HG03378 (cell line): ENCODE measurements around the gene INPP5D.
A peak's percentile ranks its signal among the peaks of the same experiment; 100 is the strongest.
"Not testable (repeated sequence)": the region's sequence is repeated elsewhere in the genome, so short reads cannot be mapped to it uniquely, and the experiment has no call there.

Experiments used
- ATAC-seq: cut with Tn5 transposase; IDR thresholded peaks from one replicate; pipeline ENCODE4 v1.9.1; 2021; ENCODE audit warnings: mild to moderate bottlenecking, moderate library complexity; ENCODE audit not compliant: unreplicated experiment

INPP5D gene

DNA sequence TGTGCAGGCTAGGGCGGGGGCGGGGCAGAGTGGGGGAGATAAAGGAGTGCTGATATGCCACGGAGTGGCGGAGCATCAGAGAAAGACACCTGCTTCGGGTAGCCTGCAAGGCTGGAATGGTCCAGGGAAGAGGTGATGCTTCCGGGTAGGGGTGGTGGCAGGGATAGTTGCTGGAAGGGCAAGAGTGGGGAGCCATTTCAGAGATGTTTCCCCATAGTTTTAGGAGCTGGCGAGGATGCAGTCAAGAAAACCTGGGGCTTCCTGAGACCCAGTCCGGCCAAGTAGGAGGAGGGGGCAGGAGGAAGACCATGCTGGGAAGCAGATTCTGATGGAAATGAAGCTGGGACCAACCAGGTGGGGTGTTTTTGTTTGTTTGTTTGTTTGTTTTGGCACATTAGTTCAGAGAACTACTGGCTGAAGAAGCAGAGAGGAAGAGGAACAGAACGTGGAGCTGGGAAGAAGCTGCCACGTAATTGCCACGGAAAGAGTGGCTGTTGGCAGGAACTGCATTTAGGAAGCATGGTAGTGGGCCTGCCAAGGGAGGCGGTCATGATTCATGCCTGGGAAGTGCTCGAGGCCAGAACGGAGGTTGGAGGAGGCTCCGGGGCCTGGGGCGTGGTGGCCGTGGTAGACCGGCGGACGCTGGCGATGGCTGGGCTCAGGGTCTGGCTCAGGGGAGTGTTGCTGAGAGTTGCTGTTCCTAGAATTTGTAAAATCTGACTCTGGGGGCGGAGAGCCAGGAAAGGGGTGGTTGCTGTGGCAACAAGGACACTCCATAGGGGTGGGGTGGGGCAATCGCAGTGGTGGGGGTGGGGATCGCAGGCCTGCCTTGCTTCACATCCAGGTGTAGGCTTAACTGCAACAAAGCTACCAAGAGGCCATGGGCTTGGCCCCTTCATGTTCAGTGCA lies 8.6 kb upstream of the INPP5D start:
- ATAC-seq: no peak

GRCh38 chr2:233052517-233052916 lies 7.6 kb upstream of the INPP5D start:
- ATAC-seq: not testable (repeated sequence)

- ATAC-seq: no peak
Observed at GRCh38 chr2:233053928-233054784, 6.0 kb upstream of the INPP5D start.

DNA sequence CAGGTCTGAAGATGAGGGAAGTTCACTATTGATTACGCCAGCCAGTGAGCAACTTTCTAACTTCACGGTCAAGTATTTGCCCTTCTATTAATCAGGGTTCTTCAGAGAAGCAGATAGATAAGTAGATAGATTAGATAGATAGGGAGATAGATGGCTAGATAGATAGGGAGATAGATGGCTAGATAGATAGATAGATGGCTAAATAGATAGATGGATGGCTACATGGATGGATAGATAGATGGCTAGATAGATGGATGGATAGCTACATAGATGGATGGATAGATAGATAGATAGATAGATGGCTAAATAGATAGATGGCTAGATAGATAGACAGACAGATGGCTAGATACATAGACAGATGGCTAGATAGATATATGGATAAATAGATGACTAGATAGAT lies 4.8 kb upstream of the INPP5D start:
- ATAC-seq: no peak

DNA sequence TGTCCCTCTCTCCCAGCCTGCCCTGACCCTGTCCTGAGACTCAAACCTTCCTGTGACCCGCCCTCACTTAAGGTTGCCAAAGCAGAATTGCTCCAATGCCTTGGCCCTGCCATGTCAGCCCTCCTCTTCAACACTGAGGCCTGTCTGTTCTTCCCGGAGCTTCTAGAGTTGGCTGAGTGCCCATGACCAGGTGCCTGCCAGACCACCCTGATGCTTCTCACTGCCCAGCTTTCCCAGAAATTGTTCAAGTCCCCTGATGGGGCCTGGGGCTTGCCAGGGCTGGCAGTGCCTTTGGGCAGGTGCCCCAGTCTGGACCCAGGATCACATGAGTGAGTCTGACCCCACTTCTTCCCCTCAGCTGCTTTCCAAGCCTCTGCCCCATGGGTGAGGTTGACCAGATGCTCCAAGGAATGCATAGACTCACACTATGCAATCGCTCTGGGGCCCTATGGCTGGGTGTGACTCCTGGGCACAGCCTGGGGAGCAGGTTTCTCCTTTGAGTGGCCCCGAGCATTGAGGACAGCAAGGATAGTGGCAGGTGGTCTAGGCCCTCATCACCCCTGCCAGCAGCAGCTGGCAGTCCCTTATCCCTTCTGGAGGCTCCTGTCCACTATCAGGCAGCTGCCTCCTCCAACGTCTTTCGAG lies 3.1 kb upstream of the INPP5D start:
- ATAC-seq: no peak

GRCh38 chr2:233058717-233059546 lies 1.2 kb upstream of the INPP5D start:
- ATAC-seq: no peak

GRCh38 chr2:233059547-233059796 lies 670 bp upstream of the INPP5D start:
- no peak for ATAC-seq

GRCh38 chr2:233060501-233060979 lies 398 bp downstream of the INPP5D start:
- ATAC-seq: no peak

DNA sequence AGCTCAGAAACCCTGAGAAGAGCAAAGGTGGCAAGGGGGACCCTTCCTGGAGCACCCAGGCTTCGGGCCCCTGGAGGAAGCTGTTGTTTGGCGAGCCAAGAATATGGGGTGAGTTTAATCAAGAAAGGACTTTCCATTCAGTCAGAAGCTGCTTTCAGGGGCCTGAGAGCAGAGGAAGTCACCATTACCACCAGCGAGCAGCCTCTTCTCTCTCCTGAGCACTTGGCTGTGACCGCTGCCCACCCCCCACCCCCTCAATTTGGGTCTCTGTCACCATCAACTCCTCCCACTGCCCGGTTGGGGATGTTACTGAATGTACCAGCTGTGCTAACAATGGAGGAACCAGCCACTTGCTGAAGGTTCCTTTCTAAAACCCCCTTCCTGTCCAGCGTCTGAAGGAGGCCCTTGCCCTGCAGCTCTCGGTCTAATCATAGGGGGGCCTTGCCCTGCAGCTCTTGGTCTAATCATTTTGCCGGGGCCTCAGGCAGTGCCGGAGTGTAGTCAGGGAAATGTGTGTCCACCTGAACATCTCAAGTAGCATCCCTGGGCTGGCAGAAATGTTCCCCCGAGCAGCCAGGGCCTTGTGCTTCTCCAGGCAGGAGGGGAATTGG lies 943 bp downstream of the INPP5D start:
- no peak for ATAC-seq

GRCh38 chr2:233061591-233062450 lies 1.7 kb downstream of the INPP5D start:
- ATAC-seq: no peak

DNA sequence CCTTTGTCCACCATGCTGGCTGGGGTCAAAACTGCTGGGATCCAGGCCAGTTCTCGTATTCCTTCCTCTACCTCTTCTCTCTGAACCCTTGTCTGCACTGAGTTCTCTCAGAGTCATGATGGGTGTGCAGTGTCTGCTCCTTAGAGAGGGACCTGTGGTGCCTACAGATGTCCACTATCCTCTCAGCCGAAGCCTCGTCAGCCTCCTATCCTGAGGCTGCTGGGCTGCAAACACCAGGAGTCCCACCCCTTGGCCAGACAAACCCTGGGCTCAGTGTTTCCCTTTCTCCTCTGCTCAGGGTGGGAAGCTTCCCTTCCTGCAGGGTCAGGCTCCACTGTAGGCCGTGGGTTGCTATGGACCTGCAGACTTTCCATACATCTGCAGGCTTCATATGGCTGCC lies 2.3 kb downstream of the INPP5D start:
- ATAC-seq: no peak

DNA sequence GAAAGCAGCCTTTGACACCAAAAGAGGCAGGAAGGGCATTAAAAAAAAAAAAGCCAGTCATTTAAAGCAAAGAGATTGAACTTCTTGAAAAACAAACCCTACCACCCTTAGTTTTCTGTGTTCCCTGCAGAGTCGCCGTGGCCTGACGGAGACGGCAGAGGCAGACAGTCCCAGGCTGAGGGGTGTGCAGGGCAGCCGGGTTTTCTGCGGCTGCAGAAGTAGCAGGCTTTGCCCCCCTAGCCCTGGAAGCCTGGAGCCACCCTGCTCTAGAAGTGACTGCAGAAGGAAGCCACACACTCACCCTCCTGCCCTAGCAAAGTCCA lies 2.8 kb downstream of the INPP5D start:
- ATAC-seq: no peak

DNA sequence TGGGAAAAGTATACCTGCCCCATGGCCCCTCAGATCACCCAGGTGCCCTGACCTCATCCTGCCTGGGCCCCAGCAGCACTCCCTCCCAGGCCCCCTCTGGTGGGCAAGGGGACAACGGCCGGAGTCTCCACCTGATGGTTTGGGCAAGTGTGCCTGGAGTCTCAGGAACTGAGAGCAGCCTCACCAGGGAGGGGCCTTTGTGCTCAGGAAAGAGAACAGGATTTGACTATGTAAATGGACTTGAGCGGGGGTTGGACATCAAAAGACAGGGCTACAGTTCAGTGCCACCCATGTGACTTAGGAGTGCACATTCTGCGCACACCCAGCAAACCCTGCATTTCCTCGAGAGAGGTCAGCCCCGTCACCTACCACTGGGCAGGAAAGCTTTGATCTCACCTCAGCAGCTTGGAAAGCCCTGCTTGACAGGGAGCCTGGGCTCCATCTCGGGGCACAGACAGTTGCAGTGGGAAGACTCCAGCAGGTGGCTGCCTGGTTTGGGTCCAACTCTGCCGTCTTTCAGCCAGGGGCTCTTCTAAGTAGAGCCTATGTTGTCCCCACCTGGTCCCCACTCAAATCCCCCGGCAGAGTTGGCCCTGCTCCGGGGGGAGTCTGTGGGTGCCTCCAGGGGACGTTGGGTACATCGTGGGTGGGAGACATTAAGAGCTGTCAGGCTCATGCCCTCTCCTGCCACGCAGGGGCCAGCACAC lies 3.3 kb downstream of the INPP5D start:
- ATAC-seq: peak; percentile 43

DNA sequence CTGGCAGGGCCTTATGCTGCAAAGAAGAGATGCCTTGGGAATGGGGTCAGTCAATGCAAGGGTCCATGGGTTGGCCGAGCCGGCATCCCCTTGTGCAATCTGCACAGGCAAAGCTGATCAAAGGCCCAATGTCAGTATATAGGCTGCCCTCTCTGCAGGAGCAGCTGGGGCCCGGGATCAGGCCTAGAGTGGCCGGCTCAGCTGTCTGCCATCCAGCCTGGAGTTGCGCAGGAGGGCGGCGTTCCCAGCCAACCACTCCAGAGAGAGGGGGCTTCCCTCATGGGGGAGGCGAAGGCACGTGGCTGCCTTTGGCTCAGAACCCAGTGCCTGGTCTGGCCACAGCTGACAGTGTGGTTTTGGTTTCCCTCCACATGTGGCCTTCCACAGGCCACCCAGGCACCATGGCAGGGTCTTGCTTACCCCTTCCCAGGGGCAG lies 3.9 kb downstream of the INPP5D start:
- no peak for ATAC-seq

DNA sequence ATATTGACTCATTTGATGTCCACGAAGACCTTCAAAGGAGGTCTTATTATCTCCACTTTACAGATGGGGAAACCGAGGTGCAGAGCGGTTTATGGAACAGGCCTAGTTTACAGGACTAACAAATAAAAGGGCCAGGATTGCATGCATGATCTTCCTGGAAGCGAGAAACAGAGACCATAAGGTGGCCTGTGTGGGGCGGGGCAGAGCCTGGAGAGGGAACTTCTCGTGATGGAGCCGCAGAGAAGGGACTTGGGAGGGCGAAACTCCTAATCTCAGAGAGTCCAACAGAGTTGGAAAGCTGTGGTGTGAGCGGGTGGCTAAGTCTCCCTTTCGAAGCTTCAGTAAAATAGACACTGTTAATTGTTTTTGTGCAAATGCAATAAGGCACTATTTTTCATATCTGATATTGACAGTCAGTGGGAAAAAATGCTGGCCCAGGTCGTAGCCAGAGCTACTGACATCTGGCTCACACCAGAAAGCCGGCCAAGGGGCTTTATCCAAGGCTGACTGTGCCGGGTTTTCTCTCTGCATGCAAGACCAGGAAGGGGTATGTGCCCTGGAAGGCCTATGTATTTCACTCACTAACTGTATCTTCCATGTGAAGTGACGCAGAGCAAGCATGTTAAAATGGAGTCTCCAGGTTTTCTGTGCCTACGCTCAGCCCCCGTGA lies 4.5 kb downstream of the INPP5D start:
- ATAC-seq: no peak

- not testable (repeated sequence) for ATAC-seq
Observed at GRCh38 chr2:233065200-233065589, 5.1 kb downstream of the INPP5D start.

DNA sequence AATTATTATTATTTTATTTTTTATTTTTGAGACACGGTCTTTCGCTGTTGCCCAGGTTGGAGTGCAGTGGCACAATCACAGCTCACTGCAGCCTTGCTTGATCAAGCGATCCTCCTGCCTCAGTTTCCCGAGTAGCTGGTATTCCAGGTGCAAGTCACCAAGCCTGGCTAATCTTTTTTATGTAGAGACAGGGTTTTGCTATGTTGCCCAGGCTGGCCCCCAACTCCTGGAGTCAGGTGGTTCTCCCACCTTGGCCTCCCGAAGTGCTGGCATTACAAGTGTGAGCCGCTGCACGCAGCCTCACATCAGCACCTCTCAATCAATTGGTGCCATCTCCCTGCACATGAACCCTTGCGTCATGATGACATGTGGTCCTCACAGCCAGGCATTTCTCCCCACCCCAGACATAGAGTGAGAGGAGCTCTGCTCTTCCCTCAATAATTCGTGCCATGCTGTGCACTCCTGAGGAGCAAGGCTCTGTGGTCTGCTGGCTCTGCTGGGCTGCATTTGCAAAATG lies 5.9 kb downstream of the INPP5D start:
- ATAC-seq: no peak
